ENCODE data around the gene PFN2. TPM values are rescaled to one million over a fixed set of nuclear protein-coding genes. Genes with fewer than 3 reads are reported as not detected.
A peak's percentile ranks its signal among the peaks of the same experiment; 100 is the strongest.

PFN2 gene
- polyA plus RNA-seq (2011; rRNA removed) (195 and 307 TPM in 2 replicates), polyA minus RNA-seq (2011; rRNA and poly(A)+ RNA removed) (56.8 and 63.1 TPM in 2 replicates)

- no peaks in the 10 kb centered on the region for H3K27me3 ChIP-seq (ENCODE audit: control insufficient read depth, insufficient read depth, low read length)
- CTCF ChIA-PET, result interaction anchor here (0.6 to 1.4 kb wide), 4 partner anchors 35 to 213 kb away, joined by 3 to 7 read pairs (median 4); no protein-coding TSS in a partner anchor
- POLR2A ChIA-PET, result interaction anchor here (0.6 kb wide), 1 partner anchor 438 kb away, joined by 4 read pairs; no protein-coding TSS in a partner anchor
- no peak for TF ChIP-seq CTCF (IDR thresholded peaks at IDR 0.05; ENCODE audit: insufficient read depth, low read depth, low read length)
- peak within 1 kb of the TSS; percentile 97 for H3K4me3 ChIP-seq (ENCODE audit: low read depth, low read length)
- 0 out of 2 replicates have a peak, but pooled peaks cover 1% of the 10 kb centered on the region for H3K36me3 ChIP-seq (ENCODE audit: control insufficient read depth, insufficient read depth, low read length)
- no peak for DNase-seq (ENCODE audit: low read depth)
These were observed at the start of gene PFN2 for GRCh38 chr3:149970716-149971402. PFN2 (minus strand) TSS chr3:149970895; CDS start chr3:149970856, 39 bp downstream.

- TF ChIP-seq CTCF (IDR thresholded peaks at IDR 0.05; ENCODE audit: insufficient read depth, low read depth, low read length), result no peak
- ChIA-PET POLR2A (no interaction called here), CTCF (interaction anchor here (1.5 kb wide), 1 partner anchor 13 kb away, joined by 3 read pairs; no protein-coding TSS in a partner anchor)
- Histone ChIP-seq H3K36me3 (ENCODE audit: control insufficient read depth, insufficient read depth, low read length) (no peaks in the 10 kb centered on the region), H3K27me3 (ENCODE audit: control insufficient read depth, insufficient read depth, low read length) (no peaks in the 10 kb centered on the region), H3K4me3 (ENCODE audit: low read depth, low read length) (no peak overlapping the region)
- no peak for DNase-seq (ENCODE audit: low read depth)
These were observed 45.2 kb upstream of the PFN2 start for GRCh38 chr3:150015901-150016300.

DNA sequence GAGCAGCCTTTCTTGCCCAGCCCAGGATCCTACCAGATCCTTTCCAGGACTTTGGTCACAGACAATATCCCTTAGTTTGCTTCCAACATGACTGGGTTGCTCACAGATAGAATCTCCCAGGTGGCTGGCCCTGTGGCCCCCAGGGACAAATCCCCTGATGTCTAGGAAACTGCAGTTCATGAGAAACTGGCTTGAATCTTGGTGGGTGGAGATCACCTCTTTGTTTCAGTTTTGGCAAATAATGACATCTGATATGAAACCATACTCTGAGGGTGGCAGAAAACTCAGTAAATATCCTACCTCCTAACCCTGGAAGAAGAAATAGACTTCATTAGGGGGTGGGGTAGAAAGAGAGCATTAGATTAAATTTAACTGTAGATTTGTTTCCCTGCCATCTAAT, 44.1 kb upstream of the PFN2 start:
- no peak for TF ChIP-seq CTCF (IDR thresholded peaks at IDR 0.05; ENCODE audit: insufficient read depth, low read depth, low read length)
- POLR2A ChIA-PET, result no interaction called here

GRCh38 chr3:150013801-150014200, 43.1 kb upstream of the PFN2 start:
- no peak for DNase-seq (ENCODE audit: low read depth)
- POLR2A ChIA-PET, result no interaction called here
- TF ChIP-seq CTCF (IDR thresholded peaks at IDR 0.05; ENCODE audit: insufficient read depth, low read depth, low read length), result no peak
- no peak overlapping the region for H3K4me3 ChIP-seq (ENCODE audit: low read depth, low read length)
- H3K36me3 ChIP-seq (ENCODE audit: control insufficient read depth, insufficient read depth, low read length), result no peaks in the 10 kb centered on the region
- no peaks in the 10 kb centered on the region for H3K27me3 ChIP-seq (ENCODE audit: control insufficient read depth, insufficient read depth, low read length)
- CTCF ChIA-PET, result no interaction called here

More for the DNA sequence above, 44.1 kb upstream of the PFN2 start:
- CTCF ChIA-PET, result no interaction called here
- H3K27me3 ChIP-seq (ENCODE audit: control insufficient read depth, insufficient read depth, low read length), result no peaks in the 10 kb centered on the region
- H3K36me3 ChIP-seq (ENCODE audit: control insufficient read depth, insufficient read depth, low read length), result no peaks in the 10 kb centered on the region
- no peak for DNase-seq (ENCODE audit: low read depth)
- no peak overlapping the region for H3K4me3 ChIP-seq (ENCODE audit: low read depth, low read length)

- TF ChIP-seq CTCF (IDR thresholded peaks at IDR 0.05; ENCODE audit: insufficient read depth, low read depth, low read length), result no peak
- CTCF ChIA-PET, result no interaction called here
- no peak for DNase-seq (ENCODE audit: low read depth)
- POLR2A ChIA-PET, result no interaction called here
- Histone ChIP-seq H3K4me3 (ENCODE audit: low read depth, low read length) (no peak overlapping the region), H3K36me3 (ENCODE audit: control insufficient read depth, insufficient read depth, low read length) (no peaks in the 10 kb centered on the region), H3K27me3 (ENCODE audit: control insufficient read depth, insufficient read depth, low read length) (no peaks in the 10 kb centered on the region)
These were observed 36.1 kb upstream of the PFN2 start for GRCh38 chr3:150006794-150007193.
